ENCODE results near the gene IL21. TPM values are rescaled to one million over a fixed set of nuclear protein-coding genes. Genes with fewer than 3 reads are reported as not detected.

IL21 gene
- total RNA-seq, 3 donors from 2014 or later, result not detected

DNA sequence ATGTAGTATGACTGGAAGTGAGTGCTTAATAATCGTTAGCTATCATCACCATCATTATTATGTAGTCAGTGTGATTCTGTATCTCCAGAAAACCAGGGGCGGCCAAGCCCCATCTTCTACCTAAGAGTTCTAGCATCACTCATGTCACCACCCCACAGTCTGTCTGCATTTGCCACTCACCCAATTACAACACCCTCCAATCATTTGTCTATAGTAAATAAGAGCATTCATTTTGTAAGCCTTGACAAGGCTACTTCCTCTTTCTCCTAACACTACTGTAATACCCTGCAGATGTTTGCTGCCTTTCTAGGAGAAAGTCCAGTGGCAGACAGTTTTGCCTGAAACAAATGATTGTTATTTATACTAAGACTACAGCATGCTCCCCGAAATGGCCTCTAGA is 15.8 kb upstream of the IL21 start:
- intact Hi-C loops (cut with DNase I; ENCODE audit: low total_unique reads), result no loop called here
- no peak overlapping the region for H3K27ac ChIP-seq
- H3K4me1 ChIP-seq, result no peaks in the 10 kb centered on the region
- no peaks in the 10 kb centered on the region for H3K9me3 ChIP-seq
- H3K27me3 ChIP-seq, result no peaks in the 10 kb centered on the region
- DNase-seq (ENCODE audit: low spot score in 2 of 2), result no peak
- H3K4me3 ChIP-seq, result no peak overlapping the region
- TF ChIP-seq, protein P1, sequence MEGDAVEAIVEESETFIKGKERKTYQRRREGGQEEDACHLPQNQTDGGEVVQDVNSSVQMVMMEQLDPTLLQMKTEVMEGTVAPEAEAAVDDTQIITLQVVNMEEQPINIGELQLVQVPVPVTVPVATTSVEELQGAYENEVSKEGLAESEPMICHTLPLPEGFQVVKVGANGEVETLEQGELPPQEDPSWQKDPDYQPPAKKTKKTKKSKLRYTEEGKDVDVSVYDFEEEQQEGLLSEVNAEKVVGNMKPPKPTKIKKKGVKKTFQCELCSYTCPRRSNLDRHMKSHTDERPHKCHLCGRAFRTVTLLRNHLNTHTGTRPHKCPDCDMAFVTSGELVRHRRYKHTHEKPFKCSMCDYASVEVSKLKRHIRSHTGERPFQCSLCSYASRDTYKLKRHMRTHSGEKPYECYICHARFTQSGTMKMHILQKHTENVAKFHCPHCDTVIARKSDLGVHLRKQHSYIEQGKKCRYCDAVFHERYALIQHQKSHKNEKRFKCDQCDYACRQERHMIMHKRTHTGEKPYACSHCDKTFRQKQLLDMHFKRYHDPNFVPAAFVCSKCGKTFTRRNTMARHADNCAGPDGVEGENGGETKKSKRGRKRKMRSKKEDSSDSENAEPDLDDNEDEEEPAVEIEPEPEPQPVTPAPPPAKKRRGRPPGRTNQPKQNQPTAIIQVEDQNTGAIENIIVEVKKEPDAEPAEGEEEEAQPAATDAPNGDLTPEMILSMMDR (IDR thresholded peaks at IDR 0.05), result no peak
- TF ChIP-seq POLR2A (IDR thresholded peaks at IDR 0.05) (no peak), POLR2AphosphoS5 (IDR thresholded peaks at IDR 0.05) (no peak)
- H3K36me3 ChIP-seq, result no peaks in the 10 kb centered on the region

DNA sequence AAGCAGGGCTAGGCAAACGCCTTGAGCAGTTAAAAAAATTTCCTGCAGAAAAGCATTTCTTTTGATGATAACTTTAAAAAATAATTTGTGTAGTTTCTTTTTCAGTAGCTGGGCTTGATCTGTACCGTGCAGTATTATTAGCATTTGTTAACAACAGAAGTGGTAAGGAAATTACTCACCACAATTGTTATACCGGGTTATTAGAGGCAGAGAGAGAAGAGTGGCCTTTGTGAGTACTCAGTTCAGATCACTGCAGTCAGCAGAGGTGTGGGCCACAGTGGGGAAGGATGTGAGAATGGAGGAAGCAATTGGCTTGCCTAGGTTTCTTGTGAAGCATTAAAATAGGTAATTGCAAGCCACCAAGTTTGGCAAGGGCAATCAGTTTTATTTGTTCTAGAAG is 14.3 kb upstream of the IL21 start:
- intact Hi-C loops (cut with DNase I; ENCODE audit: low total_unique reads), result no loop called here
- no peaks in the 10 kb centered on the region for H3K27me3 ChIP-seq
- H3K4me3 ChIP-seq, result no peak overlapping the region

DNA sequence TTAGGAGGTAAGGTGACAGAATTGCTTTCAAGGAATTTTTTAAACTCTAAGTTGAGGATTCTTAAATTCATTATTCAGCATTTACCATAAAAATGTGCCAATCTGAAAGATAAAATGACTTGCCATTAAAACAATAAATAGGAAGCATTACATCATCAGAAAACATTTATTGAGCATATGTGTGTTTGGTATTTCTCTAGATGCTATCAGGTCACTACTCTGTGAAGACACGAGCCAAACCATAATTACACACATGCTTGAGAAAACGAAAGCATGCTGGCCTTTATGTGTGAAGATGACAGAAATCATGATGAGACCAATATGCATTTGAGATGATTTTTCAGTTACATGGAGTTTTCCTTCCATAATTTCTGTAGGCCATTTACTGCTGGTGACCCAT is 12.3 kb upstream of the IL21 start:
- Histone ChIP-seq H3K27me3 (no peaks in the 10 kb centered on the region), H3K9me3 (no peaks in the 10 kb centered on the region), H3K4me1 (no peaks in the 10 kb centered on the region), H3K27ac (no peak overlapping the region), H3K4me3 (no peak overlapping the region), H3K36me3 (no peaks in the 10 kb centered on the region)
- TF ChIP-seq, protein P1 (IDR thresholded peaks at IDR 0.05), result no peak
- TF ChIP-seq POLR2AphosphoS5 (IDR thresholded peaks at IDR 0.05) (no peak), POLR2A (IDR thresholded peaks at IDR 0.05) (no peak)
- no peak for DNase-seq (ENCODE audit: low spot score in 2 of 2)
- intact Hi-C loops (cut with DNase I; ENCODE audit: low total_unique reads), result no loop called here

More for the DNA sequence above, 14.3 kb upstream of the IL21 start:
- H3K4me1 ChIP-seq, result no peaks in the 10 kb centered on the region
- H3K36me3 ChIP-seq, result no peaks in the 10 kb centered on the region
- no peak for TF ChIP-seq POLR2A (IDR thresholded peaks at IDR 0.05)
- TF ChIP-seq POLR2AphosphoS5 (IDR thresholded peaks at IDR 0.05), result no peak
- TF ChIP-seq, protein P1 (IDR thresholded peaks at IDR 0.05), result no peak
- DNase-seq (ENCODE audit: low spot score in 2 of 2), result no peak
- H3K9me3 ChIP-seq, result no peaks in the 10 kb centered on the region
- H3K27ac ChIP-seq, result no peak overlapping the region

DNA sequence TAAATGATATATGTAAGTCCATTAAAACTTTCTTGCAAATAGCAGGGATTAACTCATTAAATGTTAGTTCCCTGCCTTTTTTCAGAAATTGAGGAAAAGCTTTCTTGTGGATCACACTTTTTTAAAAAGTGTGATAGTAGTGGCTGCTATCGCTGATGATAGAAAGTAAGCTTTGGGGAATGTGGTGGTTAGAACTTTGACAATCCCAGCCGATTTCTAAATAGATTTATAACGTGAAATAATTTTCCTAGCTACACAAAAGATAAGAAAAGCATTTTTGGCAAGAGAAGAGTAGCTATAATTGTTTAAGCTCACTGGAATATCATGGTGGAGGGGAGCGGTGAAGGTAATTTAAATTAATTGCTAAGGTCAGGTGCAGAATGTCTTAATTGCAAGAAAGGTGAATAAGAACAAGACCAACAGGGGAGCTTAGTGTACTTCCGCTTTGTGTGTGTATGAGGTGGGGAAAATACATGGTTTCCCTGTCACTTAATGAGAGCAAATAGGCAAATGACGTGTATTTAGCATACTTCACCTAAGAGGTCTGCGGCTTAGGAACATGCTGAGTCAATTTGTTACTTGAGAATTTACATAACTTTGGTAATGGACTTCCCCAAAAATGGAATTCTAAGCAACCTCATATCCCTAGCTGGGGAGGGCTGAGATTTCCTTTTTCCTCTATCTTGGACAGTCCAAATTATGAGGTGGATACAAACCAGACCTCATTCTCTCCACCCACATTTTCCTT is 11.7 kb upstream of the IL21 start:
- no peak overlapping the region for H3K4me3 ChIP-seq

DNA sequence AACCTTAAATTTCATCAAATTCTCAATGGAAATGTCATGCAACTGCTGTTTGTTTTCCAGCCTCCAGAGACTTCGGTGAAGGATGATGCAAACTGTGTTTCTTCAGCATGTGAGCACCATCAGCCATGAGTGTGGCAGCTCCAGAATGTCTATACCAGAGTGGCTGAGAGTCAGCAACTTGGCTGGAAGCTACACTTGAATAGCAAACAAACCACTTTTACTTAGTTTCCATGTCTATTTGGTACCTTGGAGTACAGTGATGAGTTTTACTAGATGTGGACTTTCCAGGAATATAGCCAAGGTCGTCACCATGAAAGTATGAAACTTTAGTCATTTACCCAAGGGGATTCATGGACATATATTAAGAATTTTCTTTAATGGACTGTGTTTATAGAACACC is 4.3 kb upstream of the IL21 start:
- Histone ChIP-seq H3K36me3 (no peaks in the 10 kb centered on the region), H3K4me3 (no peak overlapping the region), H3K4me1 (no peaks in the 10 kb centered on the region), H3K27ac (no peak overlapping the region), H3K27me3 (no peaks in the 10 kb centered on the region), H3K9me3 (no peaks in the 10 kb centered on the region)
- DNase-seq (ENCODE audit: low spot score in 2 of 2), result no peak
- intact Hi-C loops (cut with DNase I; ENCODE audit: low total_unique reads), result no loop called here
- TF ChIP-seq, protein P1 (IDR thresholded peaks at IDR 0.05), result no peak
- TF ChIP-seq POLR2A (IDR thresholded peaks at IDR 0.05) (no peak), POLR2AphosphoS5 (IDR thresholded peaks at IDR 0.05) (no peak)

More for the DNA sequence above, 11.7 kb upstream of the IL21 start:
- no peaks in the 10 kb centered on the region for H3K27me3 ChIP-seq
- intact Hi-C loops (cut with DNase I; ENCODE audit: low total_unique reads), result no loop called here
- no peaks in the 10 kb centered on the region for H3K9me3 ChIP-seq
- no peak overlapping the region for H3K27ac ChIP-seq
- no peaks in the 10 kb centered on the region for H3K36me3 ChIP-seq
- no peak for DNase-seq (ENCODE audit: low spot score in 2 of 2)
- no peaks in the 10 kb centered on the region for H3K4me1 ChIP-seq
- TF ChIP-seq, protein P1 (IDR thresholded peaks at IDR 0.05), result no peak
- TF ChIP-seq POLR2A (IDR thresholded peaks at IDR 0.05), result no peak
- TF ChIP-seq POLR2AphosphoS5 (IDR thresholded peaks at IDR 0.05), result no peak
